Astrocyte (in vitro differentiated cells and primary cell): ENCODE measurements around the gene BMPR1A. TPM values are rescaled to one million over a fixed set of nuclear protein-coding genes. Genes with fewer than 3 reads are reported as not detected.

Experiments used
- DNase-seq: peaks from one replicate; pipeline ENCODE4 v3.0.0-alpha.2; 2010; ENCODE audit warnings: low read depth
- FAIRE-seq: peaks from 2 replicates; lab custom pipeline; 2011; peaks lifted over from hg19 to GRCh38; lab: Jason Lieb, UNC
- H2AFZ ChIP-seq: 2 replicates; pipeline ENCODE4 v1.6.0; 2012; ENCODE audit warnings: low read depth, low read length, inconsistent platforms
- H3K27ac ChIP-seq: 2 replicates; pipeline ENCODE4 v1.5.1; 2011; ENCODE audit warnings: low read depth, low read length, inconsistent platforms
- H3K27me3 ChIP-seq: 2 replicates; pipeline ENCODE4 v1.6.0; 2011; ENCODE audit warnings: low read length, inconsistent platforms; ENCODE audit not compliant: insufficient read depth
- H3K36me3 ChIP-seq: 2 replicates; pipeline ENCODE4 v1.5.1; 2011; ENCODE audit warnings: low read length, inconsistent platforms; ENCODE audit not compliant: insufficient read depth
- H3K4me1 ChIP-seq: 2 replicates; pipeline ENCODE4 v1.5.1; 2011; ENCODE audit warnings: low read length, inconsistent platforms; ENCODE audit not compliant: insufficient read depth
- H3K4me2 ChIP-seq: 2 replicates; pipeline ENCODE4 v1.6.0; 2012; ENCODE audit warnings: low read length, inconsistent platforms
- H3K4me3 ChIP-seq: 2 replicates; pipeline ENCODE4 v1.5.1; 2011; ENCODE audit warnings: low read depth, mild to moderate bottlenecking, low read length, inconsistent platforms; ENCODE audit not compliant: insufficient read depth
- H3K79me2 ChIP-seq: 2 replicates; pipeline ENCODE4 v1.6.0; 2012; ENCODE audit warnings: mild to moderate bottlenecking, low read length, inconsistent platforms; ENCODE audit not compliant: insufficient read depth
- H3K9ac ChIP-seq: 2 replicates; pipeline ENCODE4 v1.6.0; 2012; ENCODE audit warnings: mild to moderate bottlenecking, low read length, inconsistent platforms
- H3K9me3 ChIP-seq: 2 replicates; pipeline ENCODE4 v1.5.1; 2012; ENCODE audit warnings: low read depth, mild to moderate bottlenecking, low read length, inconsistent platforms; ENCODE audit not compliant: insufficient read depth
- H4K20me1 ChIP-seq: 2 replicates; pipeline ENCODE4 v1.6.0; 2012; ENCODE audit warnings: low read length, inconsistent platforms; ENCODE audit not compliant: insufficient read depth
- H3K27ac Mint-ChIP-seq: one replicate; pipeline ENCODE4 v1.8.0; 2021; ENCODE audit warnings: mild to moderate bottlenecking, mixed read lengths; ENCODE audit not compliant: unreplicated experiment
- H3K27me3 Mint-ChIP-seq: one replicate; pipeline ENCODE4 v1.8.0; 2021; ENCODE audit warnings: low read depth, mixed read lengths; ENCODE audit not compliant: unreplicated experiment
- H3K36me3 Mint-ChIP-seq: one replicate; pipeline ENCODE4 v1.8.0; 2021; ENCODE audit warnings: low read depth, mixed read lengths; ENCODE audit not compliant: unreplicated experiment
- H3K4me1 Mint-ChIP-seq: one replicate; pipeline ENCODE4 v1.8.0; 2021; ENCODE audit warnings: low read depth, mixed read lengths; ENCODE audit not compliant: unreplicated experiment
- H3K4me3 Mint-ChIP-seq: one replicate; pipeline ENCODE4 v1.8.0; 2021; ENCODE audit warnings: mild to moderate bottlenecking, moderate library complexity, mixed read lengths; ENCODE audit not compliant: unreplicated experiment
- H3K9me3 Mint-ChIP-seq: one replicate; pipeline ENCODE4 v1.8.0; 2021; ENCODE audit warnings: mild to moderate bottlenecking, mixed read lengths; ENCODE audit not compliant: unreplicated experiment
- EZH2 ChIP-seq: IDR thresholded peaks from 2 replicates; pipeline ENCODE4 v1.6.1; 2012; ENCODE audit warnings: mild to moderate bottlenecking, low read length, inconsistent platforms; ENCODE audit not compliant: insufficient read depth
- total RNA-seq: library from RNA; stranded (reverse); gene quantifications from 2 replicates; pipeline ENCODE4 v1.2.1, GENCODE V29; 2021
- TF ChIP-seq, protein P1 (sequence below): IDR thresholded peaks from 2 replicates; pipeline ENCODE4 v1.5.1; 2011; ENCODE audit warnings: low read depth, mild to moderate bottlenecking, inconsistent platforms, low read length, moderate library complexity; ENCODE audit not compliant: insufficient read depth

The BMPR1A gene
- total RNA-seq, 1 donor from 2014 or later: 52.2 TPM

DNA sequence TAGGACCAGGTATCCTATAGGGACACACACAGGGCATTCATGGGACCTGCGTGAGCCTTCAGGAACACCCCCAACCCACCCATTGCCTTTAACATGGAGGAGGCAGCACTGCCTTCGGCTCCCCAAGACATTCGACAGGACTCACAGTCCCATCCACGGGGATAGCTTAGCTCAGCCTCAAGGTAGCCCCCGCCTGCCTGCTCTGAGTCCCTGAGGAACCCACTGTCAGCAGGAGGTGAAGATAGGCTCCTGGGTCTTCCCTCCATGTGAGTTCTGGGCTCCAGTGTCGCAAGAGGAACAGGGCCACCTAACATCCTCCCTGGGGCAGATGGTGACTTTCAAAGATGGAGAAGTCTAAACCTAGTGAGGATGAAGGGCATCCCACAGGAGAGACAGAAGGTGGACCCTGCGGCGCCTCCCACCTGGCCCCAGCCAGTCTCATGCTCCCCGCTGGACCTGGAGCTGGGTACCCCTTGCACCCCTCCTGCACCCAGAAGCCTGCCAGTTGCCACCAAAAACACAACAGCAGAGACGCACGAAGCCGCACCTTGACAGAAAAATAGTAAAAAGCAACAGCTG is 207.0 kb downstream of the BMPR1A start:
- Histone ChIP-seq H3K79me2 (no peaks in the 10 kb centered on the region), H3K4me1 (peaks cover 30% of the 10 kb centered on the region), H3K36me3 (no peaks in the 10 kb centered on the region), H3K4me3 (no peak overlapping the region), H3K27me3 (no peaks in the 10 kb centered on the region), H3K4me2 (no peak overlapping the region), H2AFZ (no peak overlapping the region), H3K9me3 (no peaks in the 10 kb centered on the region), H3K9ac (no peak overlapping the region), H4K20me1 (no peaks in the 10 kb centered on the region), H3K27ac (no peak overlapping the region)
- Mint-ChIP-seq H3K4me1 (peaks cover 12% of the 10 kb centered on the region), H3K9me3 (no peaks in the 10 kb centered on the region), H3K4me3 (no peak overlapping the region), H3K27ac (no peak overlapping the region), H3K27me3 (peaks cover 9% of the 10 kb centered on the region), H3K36me3 (peaks cover 3% of the 10 kb centered on the region)
- DNase-seq: no peak
- TF ChIP-seq EZH2: no peak
- TF ChIP-seq, protein P1, sequence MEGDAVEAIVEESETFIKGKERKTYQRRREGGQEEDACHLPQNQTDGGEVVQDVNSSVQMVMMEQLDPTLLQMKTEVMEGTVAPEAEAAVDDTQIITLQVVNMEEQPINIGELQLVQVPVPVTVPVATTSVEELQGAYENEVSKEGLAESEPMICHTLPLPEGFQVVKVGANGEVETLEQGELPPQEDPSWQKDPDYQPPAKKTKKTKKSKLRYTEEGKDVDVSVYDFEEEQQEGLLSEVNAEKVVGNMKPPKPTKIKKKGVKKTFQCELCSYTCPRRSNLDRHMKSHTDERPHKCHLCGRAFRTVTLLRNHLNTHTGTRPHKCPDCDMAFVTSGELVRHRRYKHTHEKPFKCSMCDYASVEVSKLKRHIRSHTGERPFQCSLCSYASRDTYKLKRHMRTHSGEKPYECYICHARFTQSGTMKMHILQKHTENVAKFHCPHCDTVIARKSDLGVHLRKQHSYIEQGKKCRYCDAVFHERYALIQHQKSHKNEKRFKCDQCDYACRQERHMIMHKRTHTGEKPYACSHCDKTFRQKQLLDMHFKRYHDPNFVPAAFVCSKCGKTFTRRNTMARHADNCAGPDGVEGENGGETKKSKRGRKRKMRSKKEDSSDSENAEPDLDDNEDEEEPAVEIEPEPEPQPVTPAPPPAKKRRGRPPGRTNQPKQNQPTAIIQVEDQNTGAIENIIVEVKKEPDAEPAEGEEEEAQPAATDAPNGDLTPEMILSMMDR: no peak
- FAIRE-seq: no peak

DNA sequence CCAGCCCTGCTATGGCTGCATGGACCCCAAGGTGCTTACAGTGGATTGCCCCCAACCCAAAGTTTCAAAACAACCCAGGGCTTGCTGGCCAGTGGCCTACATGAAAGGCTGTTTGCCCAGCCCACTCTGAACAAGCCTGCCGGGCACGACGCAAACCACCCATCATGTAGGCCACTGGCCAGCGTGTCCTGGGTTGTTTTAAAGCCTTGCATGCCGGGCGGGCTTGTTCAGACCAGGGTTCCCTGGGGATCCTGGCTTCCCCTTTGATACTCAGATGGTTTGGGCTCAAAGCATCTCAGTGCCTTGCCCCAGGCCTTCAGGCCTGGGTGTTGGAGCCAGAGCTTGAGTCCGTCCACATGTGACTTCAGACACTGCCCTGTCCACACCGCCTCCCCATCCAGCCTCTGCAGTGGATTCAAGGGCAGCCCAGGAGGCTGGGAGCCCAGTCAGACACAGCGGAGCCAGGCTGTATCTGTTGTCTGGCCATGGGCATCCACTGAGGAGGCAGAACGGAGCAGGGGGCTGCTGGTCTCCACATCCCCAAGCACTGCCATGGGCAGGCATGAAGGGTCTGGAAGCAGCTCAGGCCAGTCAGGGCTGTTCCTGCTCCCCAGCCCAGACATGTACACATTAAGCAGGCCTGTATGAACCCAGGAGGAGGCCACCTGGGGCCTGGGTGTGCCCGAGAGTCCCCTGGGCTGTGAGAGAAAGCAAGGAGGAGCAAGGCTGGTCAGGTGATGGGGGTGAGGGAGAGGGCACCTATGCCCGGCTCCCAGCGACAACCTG is 207.8 kb downstream of the BMPR1A start:
- H3K27ac ChIP-seq: no peak overlapping the region
- no peaks in the 10 kb centered on the region for H3K9me3 Mint-ChIP-seq
- H3K4me3 ChIP-seq: no peak overlapping the region
- H3K4me2 ChIP-seq: no peak overlapping the region
- peaks cover 3% of the 10 kb centered on the region for H3K36me3 Mint-ChIP-seq
- DNase-seq: no peak
- H3K9ac ChIP-seq: no peak overlapping the region
- no peaks in the 10 kb centered on the region for H3K9me3 ChIP-seq
- H3K36me3 ChIP-seq: no peaks in the 10 kb centered on the region
- H3K4me1 ChIP-seq: peaks cover 29% of the 10 kb centered on the region
- H4K20me1 ChIP-seq: no peaks in the 10 kb centered on the region
- H3K27me3 Mint-ChIP-seq: peaks cover 9% of the 10 kb centered on the region
- H2AFZ ChIP-seq: no peak overlapping the region
- no peak for TF ChIP-seq EZH2
- TF ChIP-seq, protein P1: no peak
- peaks cover 10% of the 10 kb centered on the region for H3K4me1 Mint-ChIP-seq
- H3K27ac Mint-ChIP-seq: no peak overlapping the region
- no peak overlapping the region for H3K4me3 Mint-ChIP-seq
- H3K27me3 ChIP-seq: no peaks in the 10 kb centered on the region
- FAIRE-seq: no peak
- no peaks in the 10 kb centered on the region for H3K79me2 ChIP-seq

DNA sequence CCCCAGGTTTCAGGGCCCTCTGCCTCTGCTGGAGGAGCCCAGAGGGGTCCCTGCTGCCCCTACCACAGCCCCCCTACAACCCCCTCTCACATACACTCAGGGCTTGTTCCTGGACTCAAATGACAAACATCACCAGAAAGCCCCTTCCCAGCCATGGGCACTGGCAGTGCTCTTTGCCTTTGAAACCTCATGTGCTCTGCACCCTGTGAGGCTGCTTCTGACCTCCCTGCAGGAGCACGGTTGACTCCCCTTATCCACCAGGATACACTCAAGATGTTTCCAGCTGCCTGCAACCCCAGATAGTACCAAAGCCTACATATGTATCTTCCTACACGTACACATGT is 208.4 kb downstream of the BMPR1A start:
- no peaks in the 10 kb centered on the region for H3K27me3 ChIP-seq
- no peaks in the 10 kb centered on the region for H3K9me3 ChIP-seq
- no peak overlapping the region for H3K9ac ChIP-seq
- DNase-seq: no peak
- TF ChIP-seq, protein P1: no peak
- no peak for TF ChIP-seq EZH2
- Mint-ChIP-seq H3K4me3 (no peak overlapping the region), H3K4me1 (peaks cover 8% of the 10 kb centered on the region), H3K36me3 (peaks cover 3% of the 10 kb centered on the region), H3K27ac (no peak overlapping the region), H3K9me3 (no peaks in the 10 kb centered on the region), H3K27me3 (peaks cover 9% of the 10 kb centered on the region)
- H3K27ac ChIP-seq: no peak overlapping the region
- no peaks in the 10 kb centered on the region for H3K36me3 ChIP-seq
- H3K4me3 ChIP-seq: no peak overlapping the region
- H2AFZ ChIP-seq: no peak overlapping the region
- H4K20me1 ChIP-seq: no peaks in the 10 kb centered on the region
- H3K4me1 ChIP-seq: peaks cover 29% of the 10 kb centered on the region
- H3K79me2 ChIP-seq: no peaks in the 10 kb centered on the region
- H3K4me2 ChIP-seq: no peak overlapping the region
- FAIRE-seq: no peak
